Gastroesophageal sphincter (tissue), 4 donors: ENCODE results near the gene GPALPP1. TPM values are rescaled to one million over a fixed set of nuclear protein-coding genes. Genes with fewer than 3 reads are reported as not detected.

Experiments used
- ATAC-seq: fragments of 150-250 bp; one replicate; pipeline ENCODE4 v1.9.1; 2016; ENCODE audit warnings: mild to moderate bottlenecking, moderate library complexity
- H3K27ac ChIP-seq, 4 donors: fragments of 200-600 bp; sonication (generic) in 3 of 4; 1 replicate in 3 of 4; 2 replicates in 1 of 4; pipeline ENCODE4 v1.5.1; 2016 to 2019
- H3K27me3 ChIP-seq: fragments of 200-600 bp; sonication (generic); one replicate; pipeline ENCODE4 v1.5.1; 2019
- H3K36me3 ChIP-seq, 2 donors: fragments of 200-600 bp; sonication (generic); one replicate each; pipeline ENCODE4 v1.5.1; 2019; ENCODE audit warnings: control low read depth in 1 of 2
- H3K4me1 ChIP-seq, 3 donors: fragments of 200-600 bp; sonication (generic); 1 replicate in 2 of 3; 2 replicates in 1 of 3; pipeline ENCODE4 v1.5.1; 2016 to 2019; ENCODE audit warnings: control low read depth in 2 of 3
- H3K4me3 ChIP-seq, 2 donors: fragments of 200-600 bp; sonication (generic); one replicate each; pipeline ENCODE4 v1.5.1; 2019; ENCODE audit warnings: mild to moderate bottlenecking in 1 of 2, moderate library complexity in 1 of 2
- H3K9me3 ChIP-seq, 3 donors: fragments of 200-600 bp; sonication (generic); one replicate each; pipeline ENCODE4 v1.5.1; 2017 to 2019; ENCODE audit warnings: control low read depth in 2 of 3
- CTCF ChIP-seq, 4 experiments: fragments of 200-600 bp in 2 of 4; fragments of 450-650 bp in 2 of 4; sonication (generic) in 1 of 4; IDR thresholded peaks; one replicate each; pipeline ENCODE4 v1.5.1; 2017 to 2019; ENCODE audit warnings: antibody characterized with exemption in 4 of 4, mild to moderate bottlenecking in 2 of 4, moderate library complexity in 2 of 4
- EP300 ChIP-seq: sonication (generic); formaldehyde crosslinking; IDR thresholded peaks from one replicate; pipeline ENCODE4 v1.6.1; 2017; ENCODE audit warnings: antibody characterized with exemption, mild to moderate bottlenecking
- POLR2A ChIP-seq, 2 donors: fragments of 450-650 bp; IDR thresholded peaks; one replicate each; pipeline ENCODE4 v1.6.1; 2017; ENCODE audit warnings: antibody characterized with exemption in 2 of 2, mild to moderate bottlenecking in 2 of 2, moderate library complexity in 1 of 2
- POLR2AphosphoS5 ChIP-seq: sonication (generic); formaldehyde crosslinking; IDR thresholded peaks from one replicate; pipeline ENCODE4 v1.6.1; 2017; ENCODE audit warnings: antibody characterized with exemption
- WGBS, 2 donors: methylation state at CpG; one replicate each; pipeline ENCODE4 v1.1.5; 2018; ENCODE audit warnings: low coverage in 1 of 2; 5-methylcytosine and 5-hydroxymethylcytosine counted together
- total RNA-seq, 4 donors: library from RNA; depleted of rRNA; stranded (reverse); fragments of >200 nt; gene quantifications; one replicate each; pipeline ENCODE4 v1.1.0, GENCODE V29; 2016

GPALPP1 gene
- total RNA-seq, 4 donors from 2014 or later, result 25.8 to 32.7 (median 26.4) TPM

GRCh38 chr13:44955406-44955805, 33.9 kb upstream of the GPALPP1 start:
- TF ChIP-seq POLR2AphosphoS5 (no peak), POLR2A (IDR thresholded peaks at IDR 0.05) (no peak), EP300 (no peak), CTCF (IDR thresholded peaks at IDR 0.05) (no peak)
- H3K27ac ChIP-seq, result peak overlapping the region in 2 of 4 donors; percentile 19 to 29
- H3K27me3 ChIP-seq, result no peaks in the 10 kb centered on the region
- H3K4me1 ChIP-seq, result peaks cover 0 to 8% (median 0%) of the 10 kb centered on the region in 3 donors
- H3K4me3 ChIP-seq, result no peak overlapping the region
- 53 to 54% methylated on average over 2 to 3 of the region's 3 CpGs for WGBS, 2 donors
- H3K36me3 ChIP-seq, result peaks cover 0 to 10% of the 10 kb centered on the region in 2 donors
- H3K9me3 ChIP-seq, result no peaks in the 10 kb centered on the region
- no peak for ATAC-seq

GRCh38 chr13:44961997-44962396, 27.3 kb upstream of the GPALPP1 start:
- H3K27me3 ChIP-seq, result no peaks in the 10 kb centered on the region
- WGBS, 2 donors, result 93 to 97% methylated on average over 2 of the region's 2 CpGs
- H3K4me3 ChIP-seq, result no peak overlapping the region
- peaks cover 4 to 47% of the 10 kb centered on the region in 2 donors for H3K36me3 ChIP-seq
- peaks cover 0 to 3% (median 0%) of the 10 kb centered on the region in 3 donors for H3K4me1 ChIP-seq
- H3K27ac ChIP-seq, result no peak overlapping the region
- no peak for ATAC-seq
- peaks cover 0 to 13% (median 0%) of the 10 kb centered on the region in 3 donors for H3K9me3 ChIP-seq
- TF ChIP-seq POLR2A (IDR thresholded peaks at IDR 0.05) (no peak), POLR2AphosphoS5 (no peak), CTCF (IDR thresholded peaks at IDR 0.05) (no peak), EP300 (no peak)

- H3K27ac ChIP-seq, result peak overlapping the region; percentile 71 to 78 (median 73)
- no peaks in the 10 kb centered on the region for H3K9me3 ChIP-seq
- H3K4me3 ChIP-seq, result no peak overlapping the region
- ATAC-seq, result peak; percentile 72
- no peaks in the 10 kb centered on the region for H3K27me3 ChIP-seq
- H3K4me1 ChIP-seq, result peaks cover 0 to 31% (median 12%) of the 10 kb centered on the region in 3 donors
- peaks cover 4 to 26% of the 10 kb centered on the region in 2 donors for H3K36me3 ChIP-seq
- no peak for TF ChIP-seq POLR2AphosphoS5
- no peak for TF ChIP-seq POLR2A (IDR thresholded peaks at IDR 0.05)
- no peak for TF ChIP-seq EP300
- peak; percentile 9 to 51 (median 42) for TF ChIP-seq CTCF (IDR thresholded peaks at IDR 0.05)
- 21 to 55% methylated on average over 3 of the region's 3 CpGs for WGBS, 2 donors
Measured at GRCh38 chr13:44967704-44968433, 21.5 kb upstream of the GPALPP1 start.

GRCh38 chr13:44968434-44968815, 20.9 kb upstream of the GPALPP1 start:
- 44 to 62% methylated on average over 3 of the region's 3 CpGs for WGBS, 2 donors
- no peak overlapping the region for H3K4me3 ChIP-seq
- peaks cover 4 to 21% of the 10 kb centered on the region in 2 donors for H3K36me3 ChIP-seq
- no peak for ATAC-seq
- H3K9me3 ChIP-seq, result no peaks in the 10 kb centered on the region
- peak overlapping the region; percentile 69 to 78 (median 72) for H3K27ac ChIP-seq
- TF ChIP-seq CTCF (IDR thresholded peaks at IDR 0.05), result peak in 2 of 4 experiments; percentile 17 to 26
- no peak for TF ChIP-seq EP300
- H3K27me3 ChIP-seq, result no peaks in the 10 kb centered on the region
- H3K4me1 ChIP-seq, result peaks cover 0 to 31% (median 12%) of the 10 kb centered on the region in 3 donors
